Embryonic facial prominence (tissue), 1 donor: ENCODE data around the gene CEBPE.
A peak's percentile ranks its signal among the peaks of the same experiment; 100 is the strongest.
"Not testable (repeated sequence)": the region's sequence is repeated elsewhere in the genome, so short reads cannot be mapped to it uniquely, and the experiment has no call there.

Source experiments
- DNase-seq: peaks from one replicate; pipeline ENCODE4 v3.0.0-alpha.2; 2016; ENCODE audit errors: extremely low spot score

The CEBPE gene

GRCh38 chr14:23121361-23121771 is 2.3 kb upstream of the CEBPE start:
- DNase-seq = no peak

- DNase-seq = peak; percentile 75
Measured at GRCh38 chr14:23120541-23121251, 1.6 kb upstream of the CEBPE start.

GRCh38 chr14:23119363-23120327 is 590 bp upstream of the CEBPE start:
- no peak for DNase-seq

GRCh38 chr14:23117371-23118020 is 1.6 kb downstream of the CEBPE start:
- DNase-seq = no peak

- DNase-seq = no peak
Measured at GRCh38 chr14:23115918-23116317, 3.1 kb downstream of the CEBPE start.

GRCh38 chr14:23115039-23115731 is 3.9 kb downstream of the CEBPE start:
- no peak for DNase-seq

GRCh38 chr14:23114669-23115038 is 4.4 kb downstream of the CEBPE start:
- DNase-seq = no peak

- no peak for DNase-seq
Measured at GRCh38 chr14:23114120-23114458, 5.0 kb downstream of the CEBPE start.

GRCh38 chr14:23113431-23114119 is 5.5 kb downstream of the CEBPE start:
- DNase-seq = no peak

GRCh38 chr14:23112359-23113178 is 6.5 kb downstream of the CEBPE start:
- no peak for DNase-seq

GRCh38 chr14:23110579-23111365 is 8.3 kb downstream of the CEBPE start:
- DNase-seq = no peak

- no peak for DNase-seq
Measured at GRCh38 chr14:23109769-23110168, 9.3 kb downstream of the CEBPE start.

GRCh38 chr14:23108169-23108568 is 10.9 kb downstream of the CEBPE start:
- DNase-seq = not testable (repeated sequence)

- DNase-seq = not testable (repeated sequence)
Measured at GRCh38 chr14:23107620-23108019, 11.4 kb downstream of the CEBPE start.

GRCh38 chr14:23106747-23107045 is 12.4 kb downstream of the CEBPE start:
- no peak for DNase-seq

GRCh38 chr14:23105348-23105824 is 13.7 kb downstream of the CEBPE start:
- DNase-seq = no peak

GRCh38 chr14:23104591-23105347 is 14.3 kb downstream of the CEBPE start, which contains the start of gene CIROP:
Gene CIROP, minus strand, starts transcription at chr14:23104989. Its CDS starts 69 bp downstream, at chr14:23104920.
- DNase-seq = no peak

- no peak for DNase-seq
Measured at GRCh38 chr14:23104070-23104590, 14.9 kb downstream of the CEBPE start.
